Astrocyte of the spinal cord (primary cell): ENCODE data around the gene ZNF205.
A peak's percentile ranks its signal among the peaks of the same experiment; 100 is the strongest.

ENCODE experiments used
- DNase-seq: peaks from one replicate; pipeline ENCODE4 v3.0.0; 2011; ENCODE audit warnings: low read depth, low spot score
- H3K4me3 ChIP-seq: 2 replicates; pipeline ENCODE4 v1.5.1; 2011; ENCODE audit warnings: low read depth, mild to moderate bottlenecking, low read length, moderate library complexity
- in situ Hi-C: cut with HindIII; loops from 2 replicates; pipeline ENCODE4 v1.10.0; 2017; ENCODE audit warnings: low sequenced_read_pairs
- TF ChIP-seq, protein P1 (sequence below): IDR thresholded peaks from 2 replicates; pipeline ENCODE4 v1.5.1; 2012; ENCODE audit warnings: low read depth, mild to moderate bottlenecking, low read length, inconsistent platforms

ZNF205 gene

DNA sequence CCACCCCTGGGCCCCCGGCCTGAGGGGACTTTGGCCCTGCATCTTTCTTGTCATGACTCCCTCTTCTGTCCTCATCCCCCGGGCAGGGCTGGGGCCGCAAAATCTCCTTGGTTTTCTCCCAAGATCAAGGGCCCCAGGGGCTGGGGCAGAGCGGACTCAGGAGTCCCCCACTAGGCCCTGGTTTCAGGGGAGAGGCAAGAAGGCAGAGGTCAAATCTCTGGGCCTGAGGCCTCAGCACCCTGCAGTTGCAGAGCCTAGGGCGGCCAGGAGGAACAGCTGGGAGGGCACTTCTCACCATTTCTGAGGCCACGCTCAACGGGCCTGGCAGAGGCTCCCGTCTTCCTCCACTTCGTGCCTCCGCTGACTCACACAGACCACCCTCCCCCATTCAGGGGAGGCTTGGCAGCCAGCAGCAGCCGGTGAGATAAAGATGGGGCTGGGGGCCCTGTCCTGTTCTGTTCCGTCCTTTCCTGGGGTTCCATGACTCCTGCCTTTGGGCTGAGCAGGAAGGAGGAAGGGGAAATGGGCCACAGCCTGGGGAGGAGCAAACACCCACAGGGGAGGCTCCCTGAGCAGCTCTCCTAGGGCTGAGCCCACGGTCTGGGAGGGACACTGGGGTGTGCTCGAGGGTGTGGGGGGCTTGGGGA is 25.7 kb upstream of the ZNF205 start:
- no peak for DNase-seq
- TF ChIP-seq, protein P1, sequence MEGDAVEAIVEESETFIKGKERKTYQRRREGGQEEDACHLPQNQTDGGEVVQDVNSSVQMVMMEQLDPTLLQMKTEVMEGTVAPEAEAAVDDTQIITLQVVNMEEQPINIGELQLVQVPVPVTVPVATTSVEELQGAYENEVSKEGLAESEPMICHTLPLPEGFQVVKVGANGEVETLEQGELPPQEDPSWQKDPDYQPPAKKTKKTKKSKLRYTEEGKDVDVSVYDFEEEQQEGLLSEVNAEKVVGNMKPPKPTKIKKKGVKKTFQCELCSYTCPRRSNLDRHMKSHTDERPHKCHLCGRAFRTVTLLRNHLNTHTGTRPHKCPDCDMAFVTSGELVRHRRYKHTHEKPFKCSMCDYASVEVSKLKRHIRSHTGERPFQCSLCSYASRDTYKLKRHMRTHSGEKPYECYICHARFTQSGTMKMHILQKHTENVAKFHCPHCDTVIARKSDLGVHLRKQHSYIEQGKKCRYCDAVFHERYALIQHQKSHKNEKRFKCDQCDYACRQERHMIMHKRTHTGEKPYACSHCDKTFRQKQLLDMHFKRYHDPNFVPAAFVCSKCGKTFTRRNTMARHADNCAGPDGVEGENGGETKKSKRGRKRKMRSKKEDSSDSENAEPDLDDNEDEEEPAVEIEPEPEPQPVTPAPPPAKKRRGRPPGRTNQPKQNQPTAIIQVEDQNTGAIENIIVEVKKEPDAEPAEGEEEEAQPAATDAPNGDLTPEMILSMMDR, result no peak
- in situ Hi-C loops, result no loop called here
- no peak overlapping the region for H3K4me3 ChIP-seq

DNA sequence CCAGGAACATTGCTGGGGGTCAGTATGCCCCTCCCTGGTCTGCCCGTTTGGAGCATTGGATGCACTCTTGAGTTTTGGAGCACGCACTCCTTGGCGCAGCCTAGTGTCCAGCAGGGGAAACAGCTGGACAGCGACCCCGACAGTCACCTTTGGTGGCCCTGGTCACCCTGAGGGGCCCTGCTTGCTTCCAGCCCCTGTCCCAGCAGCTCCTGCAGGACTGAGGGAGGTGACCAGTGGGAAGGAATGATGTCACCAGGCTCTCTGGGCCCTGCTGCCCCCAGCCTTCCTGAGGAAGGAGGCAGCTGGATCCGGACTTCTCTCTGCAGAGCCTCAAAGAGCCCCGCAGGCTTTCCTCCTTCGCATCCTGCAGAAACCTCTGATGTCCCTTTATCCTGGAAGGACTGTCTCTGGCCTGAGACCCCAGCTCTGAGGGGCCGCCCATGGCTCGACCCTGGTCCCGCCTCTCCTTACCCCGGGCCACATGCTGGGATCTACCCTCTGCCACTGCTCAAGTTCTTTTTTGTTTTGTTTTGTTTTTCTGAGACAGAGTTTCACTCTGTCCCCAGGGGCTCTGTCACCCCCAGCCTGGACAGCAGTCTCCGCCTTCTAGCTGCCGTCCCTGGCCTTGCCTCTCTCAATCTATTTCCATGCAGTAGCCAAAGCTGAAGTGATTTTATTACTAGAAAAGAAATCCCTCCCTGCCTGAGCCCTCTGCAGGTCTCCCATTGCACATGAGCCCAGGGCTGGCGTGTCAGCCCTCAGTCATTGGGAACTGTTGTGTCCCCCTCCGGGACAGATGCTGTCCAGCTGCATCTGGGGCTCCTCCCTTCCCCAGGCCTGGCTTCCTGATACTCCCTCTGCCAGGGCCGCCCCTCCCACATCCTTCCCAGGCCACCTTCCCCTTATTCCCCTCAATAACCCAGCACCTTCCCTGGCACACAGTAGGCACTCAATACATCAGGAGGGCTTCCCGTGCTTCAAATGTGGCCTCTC is 24.8 kb upstream of the ZNF205 start:
- TF ChIP-seq, protein P1, result peak; percentile 34
- in situ Hi-C loops, result no loop called here
- DNase-seq, result no peak
- H3K4me3 ChIP-seq, result no peak overlapping the region

DNA sequence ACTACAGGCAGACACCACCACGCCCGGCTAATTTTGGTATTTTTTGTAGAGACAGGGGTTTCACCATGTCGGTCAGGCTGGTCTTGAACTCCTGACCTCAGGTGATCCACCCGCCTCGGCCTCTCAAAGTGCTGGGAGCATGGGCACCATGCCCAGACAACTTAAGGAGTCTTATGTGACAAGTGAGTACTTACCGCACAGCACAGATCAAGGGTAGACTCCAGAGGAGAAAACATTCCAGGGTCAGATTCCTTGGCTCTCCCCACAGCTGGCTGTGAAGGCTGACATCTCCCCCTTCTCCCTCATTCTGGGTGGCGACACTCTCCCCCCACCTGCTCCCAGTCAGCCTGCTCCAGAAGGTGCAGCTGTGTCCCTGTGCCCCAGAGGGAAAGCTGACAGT is 23.9 kb upstream of the ZNF205 start:
- no peak overlapping the region for H3K4me3 ChIP-seq
- no peak for DNase-seq
- TF ChIP-seq, protein P1, result no peak
- in situ Hi-C loops, result no loop called here

GRCh38 chr16:3088925-3089716 is 23.3 kb upstream of the ZNF205 start:
- DNase-seq, result no peak
- no peak overlapping the region for H3K4me3 ChIP-seq
- TF ChIP-seq, protein P1, result no peak
- in situ Hi-C loops, result no loop called here

DNA sequence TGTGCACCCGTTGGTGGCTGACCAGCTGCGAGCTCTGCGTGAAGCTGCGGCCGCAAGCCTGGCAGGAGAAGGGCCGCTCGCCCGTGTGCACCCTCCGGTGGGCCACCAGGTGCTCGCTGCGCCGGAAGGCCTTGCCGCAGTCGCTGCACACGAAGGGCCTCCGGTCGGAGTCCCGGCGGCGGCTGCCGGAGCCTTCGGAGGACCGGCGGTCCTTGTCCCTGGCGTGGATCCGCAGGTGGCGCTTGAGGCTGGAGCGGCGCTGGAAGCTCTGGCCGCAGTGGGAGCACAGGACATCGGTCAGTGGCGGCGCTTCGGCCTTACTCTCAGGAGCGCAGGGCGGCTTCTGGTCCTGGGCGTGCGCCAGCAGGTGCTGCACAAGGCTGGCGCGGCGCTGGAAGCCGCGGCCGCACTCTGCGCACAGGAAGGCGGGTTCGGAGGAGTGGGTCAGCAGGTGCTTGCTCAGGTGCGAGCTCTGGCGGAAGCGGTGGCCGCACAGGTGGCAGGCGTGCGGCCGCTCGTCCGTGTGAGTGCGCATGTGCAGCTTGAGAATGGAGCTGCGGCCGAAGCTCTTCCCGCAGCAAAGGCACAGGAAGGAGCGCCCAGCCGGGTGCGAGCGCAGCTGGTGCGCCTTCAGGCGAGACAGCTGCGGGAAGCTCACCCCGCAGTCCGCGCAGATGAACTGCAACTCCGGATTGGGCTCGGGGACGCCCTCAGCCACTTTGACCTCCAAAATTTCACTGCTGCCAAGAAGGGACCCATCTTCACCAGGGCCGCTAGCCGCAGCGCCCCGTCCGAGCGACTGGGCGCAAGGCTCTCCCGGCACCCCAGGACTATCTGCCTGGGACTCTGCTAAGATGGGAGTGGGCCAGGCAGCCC is 22.4 kb upstream of the ZNF205 start:
- in situ Hi-C loops, result no loop called here
- no peak for DNase-seq
- TF ChIP-seq, protein P1, result no peak
- no peak overlapping the region for H3K4me3 ChIP-seq
